HS-5 (cell line): ENCODE results near the gene OR4B1.
"Not testable (repeated sequence)": the region's sequence is repeated elsewhere in the genome, so short reads cannot be mapped to it uniquely, and the experiment has no call there.

Experiments
- DNase-seq: peaks from one replicate; pipeline ENCODE4 v3.0.0-alpha.2; 2012; ENCODE audit warnings: low read depth

Gene OR4B1, protein sequence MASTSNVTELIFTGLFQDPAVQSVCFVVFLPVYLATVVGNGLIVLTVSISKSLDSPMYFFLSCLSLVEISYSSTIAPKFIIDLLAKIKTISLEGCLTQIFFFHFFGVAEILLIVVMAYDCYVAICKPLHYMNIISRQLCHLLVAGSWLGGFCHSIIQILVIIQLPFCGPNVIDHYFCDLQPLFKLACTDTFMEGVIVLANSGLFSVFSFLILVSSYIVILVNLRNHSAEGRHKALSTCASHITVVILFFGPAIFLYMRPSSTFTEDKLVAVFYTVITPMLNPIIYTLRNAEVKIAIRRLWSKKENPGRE

DNA sequence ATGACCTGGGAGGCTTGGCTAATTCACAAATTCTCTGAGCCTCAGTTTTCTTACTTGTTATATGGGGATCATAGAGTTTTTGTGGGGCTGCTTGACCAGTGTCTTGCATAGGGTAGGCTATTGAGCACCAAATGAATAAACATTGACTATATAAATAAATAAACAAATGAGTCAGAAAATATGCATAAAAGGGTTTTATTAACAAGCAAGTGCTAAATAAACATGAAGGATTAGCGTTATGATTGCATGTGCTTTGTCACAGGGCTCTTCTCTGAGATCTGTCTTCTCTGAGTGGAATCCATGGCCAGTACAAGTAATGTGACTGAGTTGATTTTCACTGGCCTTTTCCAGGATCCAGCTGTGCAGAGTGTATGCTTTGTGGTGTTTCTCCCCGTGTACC, at the start of gene OR4B1:
OR4B1 (plus strand) TSS at position 301 of the 400 bp plus-strand sequence; CDS start at position 301, 0 bp downstream.
- DNase-seq, result no peak

DNA sequence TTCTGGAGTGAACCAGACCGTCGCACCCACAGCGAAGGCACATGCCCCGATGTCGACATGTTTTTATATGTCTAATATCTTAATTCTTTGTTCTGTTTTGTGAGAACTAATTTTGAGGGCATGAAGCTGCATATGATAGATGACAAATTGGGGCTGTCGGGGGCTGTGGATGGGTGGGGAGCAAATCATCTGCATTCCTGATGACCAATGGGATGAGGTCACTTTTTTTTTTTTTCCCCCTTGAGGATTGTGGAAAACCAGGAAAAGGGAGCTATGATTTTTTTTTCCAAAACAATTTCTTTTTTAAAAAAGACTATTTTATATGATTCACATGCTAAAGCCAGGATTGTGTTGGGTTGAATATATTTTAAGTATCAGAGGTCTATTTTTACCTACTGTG, 49.2 kb upstream of the OR4B1 start:
- no peak for DNase-seq

DNA sequence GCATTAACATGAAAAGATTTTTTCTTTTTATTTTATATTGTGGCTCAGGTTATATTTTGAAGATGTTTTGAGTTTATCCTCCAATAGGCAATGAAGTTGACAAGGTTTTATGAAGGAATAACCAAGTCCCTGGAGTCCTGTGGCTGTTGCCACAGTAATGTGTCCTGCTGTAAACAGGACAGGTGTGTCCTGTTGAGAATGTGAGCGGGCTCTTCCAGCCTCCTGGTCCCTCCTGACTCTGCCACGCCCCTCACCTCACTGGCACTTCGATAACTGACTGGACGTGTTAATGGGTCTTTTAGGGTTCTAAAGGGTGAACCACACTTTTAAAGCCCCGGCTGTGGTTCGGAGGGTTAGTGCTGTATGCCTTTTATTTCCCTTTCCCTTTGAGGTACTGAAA, 47.8 kb upstream of the OR4B1 start:
- no peak for DNase-seq

DNA sequence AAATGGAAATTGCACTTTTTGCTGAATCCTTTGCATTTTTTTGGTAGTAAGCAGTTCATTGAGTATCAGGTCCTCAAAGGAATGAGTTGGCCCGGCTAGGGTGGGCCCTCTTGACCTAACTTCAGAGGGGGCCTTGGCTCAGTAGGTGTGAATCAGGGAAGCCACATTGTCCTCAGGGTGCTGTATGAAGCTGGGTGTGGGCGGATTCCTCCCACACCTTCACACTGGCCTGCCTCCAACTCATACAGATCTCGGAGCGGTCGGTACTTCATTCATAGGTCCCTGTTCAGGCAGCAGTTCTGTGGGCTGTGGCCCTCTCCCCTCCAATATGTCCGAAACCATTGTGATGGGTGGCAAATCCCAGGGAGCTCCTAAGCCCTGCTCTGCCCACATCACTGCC, 47.4 kb upstream of the OR4B1 start:
- no peak for DNase-seq

DNA sequence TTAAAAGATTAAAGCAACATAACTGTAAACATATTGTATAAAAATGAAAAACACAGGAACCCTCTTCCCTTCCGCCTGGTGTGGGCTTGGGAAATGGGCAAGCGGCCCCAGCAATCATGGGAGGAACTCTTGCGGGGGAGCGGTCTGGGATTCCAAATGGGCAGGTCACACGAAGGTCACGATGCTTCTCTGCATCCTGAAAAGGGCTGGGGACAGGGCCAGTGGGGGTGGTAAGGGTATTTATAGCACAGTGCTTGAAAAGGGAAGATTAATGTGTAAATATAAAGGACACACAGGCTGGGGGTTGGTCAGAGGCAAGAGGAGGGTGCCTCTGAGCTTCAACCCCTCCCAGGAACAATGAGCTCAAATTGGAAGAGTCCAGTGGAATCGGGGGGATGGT, 46.9 kb upstream of the OR4B1 start:
- no peak for DNase-seq

DNA sequence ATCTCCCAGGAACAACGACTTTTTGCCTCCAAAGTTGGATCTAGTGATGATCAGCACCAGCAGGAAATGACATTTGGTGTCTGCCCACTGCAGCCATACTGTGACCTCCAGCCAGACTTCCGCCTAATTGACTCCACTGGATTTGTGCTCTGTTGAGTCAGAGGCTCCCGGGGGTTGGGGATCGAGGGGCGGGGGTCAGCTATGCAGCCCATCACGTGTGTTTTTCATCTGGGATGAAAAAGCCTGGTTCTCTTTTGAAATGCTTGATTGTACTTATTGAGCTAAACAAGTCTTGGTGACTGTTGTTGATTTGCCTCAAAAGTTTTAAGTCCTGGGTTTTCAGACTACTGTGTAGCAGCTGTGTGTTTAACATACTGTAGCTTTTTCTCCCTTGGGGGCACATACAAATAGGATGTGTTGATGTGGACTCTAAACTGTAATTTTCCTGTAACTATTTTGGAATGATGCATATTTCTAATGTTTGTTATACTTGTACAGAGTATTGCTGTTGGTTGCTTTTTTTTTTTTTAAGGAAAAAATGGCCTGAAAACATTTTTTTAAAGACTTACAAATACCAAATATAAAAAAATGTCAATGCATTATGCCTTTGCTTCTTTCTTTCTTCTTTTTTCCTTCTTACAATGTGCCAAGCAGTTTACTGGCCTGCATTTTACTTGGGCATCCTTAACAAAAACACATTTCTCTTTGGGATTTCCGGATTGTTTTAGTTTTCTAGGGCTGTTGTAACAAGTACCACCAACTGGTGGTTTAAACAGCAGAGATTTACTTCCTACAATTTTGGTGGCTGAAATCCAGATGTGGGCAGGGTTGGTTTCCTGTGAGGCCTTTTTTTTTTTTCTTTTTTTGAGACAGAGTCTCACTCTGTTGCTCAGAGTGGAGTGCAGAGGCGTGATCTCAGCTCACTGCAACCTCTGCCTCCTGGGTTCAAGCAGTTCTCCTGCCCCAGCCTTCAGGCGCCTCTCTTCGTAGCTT, 46.1 kb upstream of the OR4B1 start:
- DNase-seq, result no peak

DNA sequence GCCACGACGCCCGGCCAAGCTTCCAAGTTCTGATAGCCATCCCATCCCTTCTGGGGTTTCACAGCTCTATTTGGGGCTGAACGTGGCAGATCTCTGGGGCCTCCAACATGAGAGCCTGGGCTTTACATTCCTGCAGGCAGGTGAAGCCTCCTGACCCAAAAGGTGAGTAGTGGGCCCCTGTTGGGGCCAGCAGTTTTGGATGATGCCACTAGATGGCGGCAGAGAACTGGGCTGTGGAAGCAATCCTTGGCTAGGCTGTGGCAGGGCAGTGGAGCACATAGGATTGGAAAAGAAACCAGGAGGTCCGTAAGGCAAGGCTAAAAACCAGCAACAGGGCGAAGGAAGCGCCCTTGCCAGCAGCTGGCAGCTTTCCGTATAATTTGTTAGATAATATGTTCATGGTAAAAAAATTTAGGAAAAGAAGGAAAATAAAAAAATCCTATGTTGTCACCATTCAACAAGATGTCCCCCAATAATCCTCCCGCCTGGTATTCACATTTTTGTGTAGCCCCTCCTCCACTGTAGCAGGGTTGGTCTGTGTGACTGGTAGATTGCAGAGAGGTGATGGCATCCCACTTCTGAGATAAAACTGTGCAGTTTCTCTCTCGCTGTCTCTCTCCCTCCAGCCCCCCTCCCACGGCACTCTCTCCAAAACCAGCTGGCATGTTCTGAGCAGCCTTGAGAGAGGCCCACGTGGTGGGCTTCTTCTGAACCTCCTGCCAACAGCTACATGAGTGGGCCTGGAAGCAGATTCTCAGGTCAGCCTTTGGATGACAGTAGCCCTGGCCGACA, 43.6 kb upstream of the OR4B1 start:
- no peak for DNase-seq

DNA sequence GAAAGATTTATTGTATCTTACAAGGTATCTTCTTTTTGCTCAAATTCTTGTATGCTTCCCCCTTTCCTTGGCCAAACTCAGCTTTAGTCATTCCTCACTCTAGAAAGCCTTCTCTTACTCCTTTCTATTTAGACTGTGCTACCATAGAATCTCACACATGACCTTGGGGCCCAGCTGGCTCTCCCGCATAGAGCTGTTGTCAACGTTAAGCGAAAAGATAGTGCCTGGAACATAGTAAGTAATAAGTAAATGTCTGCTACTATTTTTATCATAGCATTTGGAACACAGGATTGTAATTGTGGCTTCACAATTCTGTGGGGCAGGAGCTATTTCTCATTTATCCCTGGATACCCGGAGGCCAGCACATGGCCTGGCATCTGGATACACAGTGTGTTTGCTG, 38.9 kb upstream of the OR4B1 start:
- no peak for DNase-seq

DNA sequence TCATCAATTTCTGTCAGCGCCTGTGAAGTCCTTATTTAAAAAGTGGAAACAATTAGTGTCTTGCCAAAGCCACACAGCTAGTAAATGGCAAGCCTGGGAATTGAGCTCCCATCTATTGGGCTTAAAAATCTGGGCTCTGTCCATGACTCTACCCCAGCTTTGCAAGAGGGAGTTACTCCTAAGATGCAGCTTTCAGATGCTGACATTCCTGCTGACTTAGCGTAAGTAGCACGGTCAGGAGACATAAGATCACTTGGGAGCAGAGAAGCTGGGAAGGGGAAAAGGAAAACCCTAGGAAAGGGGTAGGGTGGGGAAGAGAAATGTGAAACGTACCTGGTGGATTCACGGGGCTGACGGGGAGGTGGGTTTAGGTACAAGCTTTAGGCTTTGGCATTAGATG, 36.0 kb upstream of the OR4B1 start:
- no peak for DNase-seq

DNA sequence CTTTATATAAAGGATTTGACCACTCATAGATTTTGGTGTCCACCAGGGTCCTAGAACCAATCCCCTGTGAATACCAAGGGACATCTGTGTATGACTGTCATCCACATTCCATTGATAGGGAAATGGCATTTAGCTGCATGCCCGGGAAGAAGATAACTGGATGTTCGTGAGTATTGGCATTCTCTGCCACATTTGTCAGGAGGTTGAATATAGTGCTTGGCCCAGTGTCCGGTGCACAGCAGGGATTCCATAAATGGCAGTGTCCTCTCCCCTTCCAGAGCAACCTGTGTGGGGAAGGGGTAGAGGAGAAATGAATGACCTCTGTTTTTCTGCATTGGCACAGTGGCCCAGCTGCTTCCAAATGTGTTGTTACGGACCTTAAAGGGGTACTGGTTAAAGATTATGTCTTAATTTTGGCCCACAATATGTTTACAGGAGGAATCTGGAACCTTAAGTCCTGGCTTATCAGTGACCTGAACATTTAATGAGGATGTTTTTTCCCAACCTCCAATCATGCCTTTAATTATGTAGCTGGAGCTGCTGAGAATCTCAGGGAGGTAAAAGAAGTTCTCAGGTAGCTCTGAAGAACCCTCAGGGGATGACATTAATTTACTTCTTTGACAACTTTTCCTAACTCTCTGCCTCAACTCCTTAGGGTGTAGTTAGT, 33.6 kb upstream of the OR4B1 start:
- DNase-seq, result no peak

DNA sequence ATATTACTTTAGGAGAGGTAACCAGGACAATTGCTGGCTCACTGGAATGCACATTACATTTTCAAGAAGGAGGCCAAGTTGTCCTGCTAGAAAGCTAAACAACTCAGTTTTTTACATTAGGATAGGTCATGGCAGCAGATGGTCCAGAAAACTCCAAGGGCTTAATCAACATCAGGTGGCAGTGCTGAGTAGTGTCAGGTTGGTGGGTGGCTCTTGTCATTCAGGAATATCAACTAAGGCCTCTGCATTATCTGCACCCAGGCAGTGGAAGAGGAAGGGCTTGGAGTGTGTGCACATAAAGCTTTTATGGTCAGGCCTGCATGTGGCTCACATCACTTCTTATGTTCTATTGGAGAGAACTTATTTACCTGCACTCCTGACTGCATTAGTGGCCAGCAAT, 32.2 kb upstream of the OR4B1 start:
- DNase-seq, result no peak

DNA sequence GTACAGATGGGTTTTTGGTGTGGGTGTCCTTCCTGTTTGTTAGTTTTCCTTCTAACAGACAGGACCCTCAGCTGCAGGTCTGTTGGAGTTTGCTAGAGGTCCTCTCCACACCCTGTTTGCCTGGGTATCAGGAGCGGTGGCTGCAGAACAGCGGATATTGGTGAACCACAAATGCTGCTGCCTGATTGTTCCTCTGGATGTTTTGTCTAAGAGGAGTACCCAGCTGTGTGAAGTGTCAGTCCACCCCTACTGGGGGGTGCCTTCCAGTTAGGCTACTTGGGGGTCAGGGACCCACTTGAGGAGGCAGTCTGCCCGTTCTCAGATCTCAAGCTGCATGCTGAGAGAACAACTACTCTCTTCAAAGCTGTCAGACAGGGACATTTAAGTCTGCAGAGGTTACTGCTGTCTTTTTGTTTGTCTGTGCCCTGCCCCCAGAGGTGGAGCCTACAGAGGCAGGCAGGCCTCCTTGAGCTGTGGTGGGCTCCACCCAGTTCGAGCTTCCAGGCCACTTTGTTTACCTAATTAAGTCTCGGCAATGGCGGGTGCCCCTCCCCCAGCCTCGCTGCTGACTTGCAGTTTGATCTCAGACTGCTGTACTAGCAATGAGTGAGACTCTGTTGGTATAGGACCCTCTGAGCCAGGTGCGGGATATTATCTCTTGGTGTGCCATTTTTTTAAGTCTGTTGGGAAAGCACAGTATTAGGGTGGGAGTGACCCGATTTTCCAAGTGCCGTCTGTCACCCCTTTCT, 25.5 kb upstream of the OR4B1 start:
- DNase-seq, result not testable (repeated sequence)

DNA sequence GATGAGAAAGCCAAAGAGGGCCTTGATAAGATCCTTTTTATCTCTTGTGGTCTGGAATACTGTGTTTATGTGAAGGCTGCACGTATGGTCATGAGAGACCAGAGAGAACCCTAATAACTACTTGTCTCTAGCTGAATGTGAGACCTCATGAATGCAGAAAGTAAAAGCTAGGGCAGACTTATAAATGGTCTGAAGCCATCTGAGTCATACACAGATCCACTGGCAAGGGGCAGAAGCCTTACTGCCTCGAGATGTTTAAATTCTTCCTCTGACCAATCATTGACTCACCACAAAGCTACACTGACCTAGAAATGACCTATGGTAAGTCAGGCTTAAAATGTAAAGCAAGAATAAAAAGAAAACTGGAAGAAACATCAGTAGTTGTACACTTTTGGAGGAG, 22.7 kb upstream of the OR4B1 start:
- DNase-seq, result no peak

DNA sequence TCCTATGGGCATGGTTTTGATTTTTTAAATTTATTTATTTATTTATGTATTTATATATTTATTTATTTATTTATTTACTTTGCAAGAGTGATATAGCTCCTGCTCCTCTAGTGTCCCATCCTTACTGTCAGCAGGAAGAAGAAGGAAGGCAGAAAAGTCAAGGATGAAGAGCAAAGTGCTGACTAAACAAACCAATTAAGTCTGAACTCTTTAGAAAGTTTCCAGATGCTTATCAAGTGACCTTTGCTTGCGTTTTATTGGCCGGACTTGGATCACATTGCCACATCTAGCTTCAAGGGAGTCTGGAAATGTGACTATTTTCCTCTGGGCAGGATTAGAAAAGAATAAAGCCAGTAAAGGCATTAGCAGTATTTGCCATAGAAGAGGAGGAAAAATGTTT, 8.7 kb upstream of the OR4B1 start:
- DNase-seq, result no peak

DNA sequence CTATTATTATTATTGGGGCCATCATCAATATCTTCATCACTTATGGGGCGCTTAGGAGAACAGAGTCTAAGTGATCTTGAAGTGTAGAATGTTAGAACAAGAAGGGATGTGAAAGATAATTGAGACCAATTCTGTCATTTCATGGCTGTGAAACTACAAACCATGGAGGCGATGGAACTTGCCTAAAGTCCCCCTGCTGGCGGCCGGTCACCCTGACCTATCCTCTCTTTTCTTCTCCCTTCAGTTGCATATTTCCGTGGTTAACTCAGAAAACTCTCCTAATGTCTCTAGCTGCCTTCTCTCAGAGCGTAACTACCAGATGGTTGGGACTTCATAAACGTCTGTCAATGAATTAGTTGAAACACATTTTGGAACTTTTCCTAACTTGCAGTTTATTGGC, 6.6 kb upstream of the OR4B1 start:
- DNase-seq, result no peak

DNA sequence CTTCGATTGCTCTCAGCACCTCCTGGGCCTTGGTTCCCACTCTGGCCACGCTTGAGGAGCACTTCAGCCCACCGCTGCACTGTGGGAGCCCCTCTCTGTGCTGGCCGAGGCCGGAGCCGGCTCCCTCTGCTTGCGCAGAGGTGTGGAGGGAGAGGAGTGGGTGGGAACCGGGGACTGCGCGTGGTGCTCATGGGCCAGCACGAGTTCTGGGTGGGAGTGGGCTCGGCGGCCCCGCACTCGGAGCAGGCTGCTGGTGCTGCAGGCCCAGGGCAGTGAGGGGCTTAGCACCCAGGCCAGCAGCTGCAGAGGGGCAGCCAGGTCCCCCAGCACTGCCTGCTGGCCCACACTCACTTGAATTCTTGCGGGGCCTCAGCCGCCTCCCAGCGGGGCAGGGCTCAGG, 12.2 kb downstream of the OR4B1 start:
- no peak for DNase-seq

DNA sequence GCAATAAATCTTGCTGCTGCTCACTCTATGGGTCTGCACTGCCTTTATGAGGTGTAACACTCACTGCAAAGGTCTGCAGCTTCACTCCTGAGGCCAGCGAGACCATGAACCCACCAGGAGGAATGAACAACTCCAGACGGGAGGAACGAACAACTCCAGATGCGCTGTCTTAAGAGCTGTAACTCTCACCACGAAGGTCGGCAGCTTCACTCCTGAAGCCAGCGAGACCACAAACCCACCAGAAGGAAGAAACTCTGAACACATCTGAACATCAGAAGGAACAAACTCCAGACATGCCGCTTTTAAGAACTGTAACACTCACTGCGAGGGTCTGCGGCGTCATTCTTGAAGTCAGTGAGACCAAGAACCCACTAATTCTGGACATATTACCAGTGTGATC, 13.4 kb downstream of the OR4B1 start:
- DNase-seq, result not testable (repeated sequence)

DNA sequence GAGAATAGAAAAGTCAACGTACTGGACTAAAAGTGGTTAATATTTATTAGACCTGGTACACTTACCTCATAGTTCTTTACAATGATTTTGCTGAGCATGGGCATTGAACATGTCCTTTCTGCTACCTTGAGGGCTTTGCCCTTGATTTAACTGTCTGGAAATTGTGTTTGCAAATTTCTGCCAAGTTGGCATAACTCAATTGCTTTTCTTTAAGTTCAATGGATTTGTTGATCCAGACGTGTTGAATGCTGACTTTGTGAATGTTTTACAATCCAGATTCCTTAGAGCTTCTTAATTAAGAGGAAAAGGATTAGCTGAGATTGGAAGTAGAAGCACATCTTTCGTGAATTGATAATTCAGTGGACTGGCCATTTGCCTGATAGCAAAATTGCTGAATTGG, 21.1 kb downstream of the OR4B1 start:
- DNase-seq, result no peak

DNA sequence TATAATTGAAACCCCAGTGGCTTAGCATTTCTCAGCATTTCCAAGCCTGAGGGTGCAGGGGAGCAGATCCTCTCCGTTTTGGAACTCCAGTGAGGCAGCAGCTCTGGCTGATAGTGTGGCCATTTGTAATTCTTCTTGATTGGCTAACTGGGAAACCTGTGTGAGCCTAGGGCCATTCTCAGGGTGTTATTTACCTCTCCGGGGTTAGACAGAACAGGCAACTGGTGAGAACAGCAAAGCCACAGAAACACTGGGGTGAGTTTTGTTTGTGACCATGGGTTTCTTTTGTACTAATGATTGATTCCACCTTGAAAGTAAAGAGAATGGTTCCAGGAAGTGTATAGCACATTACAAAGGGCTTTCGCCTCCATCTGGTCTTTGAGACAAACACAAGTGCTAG, 25.9 kb downstream of the OR4B1 start:
- DNase-seq, result no peak

DNA sequence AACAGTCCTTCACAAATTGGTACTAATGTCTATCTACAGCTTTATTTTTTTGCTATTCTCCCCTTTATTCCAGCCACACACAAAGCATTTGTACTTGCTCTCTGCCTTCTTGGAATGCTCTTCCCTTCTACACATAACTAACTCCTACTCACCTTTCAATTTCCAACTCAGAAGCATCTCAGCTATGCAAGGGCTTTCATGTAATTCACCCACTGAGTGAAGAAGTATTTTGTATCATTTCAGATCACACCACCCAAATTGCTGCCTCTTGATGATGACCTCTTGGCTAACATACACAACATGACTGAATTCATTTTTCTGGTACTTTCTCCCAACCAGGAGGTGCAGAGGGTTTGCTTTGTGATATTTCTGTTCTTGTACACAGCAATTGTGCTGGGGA, 28.2 kb downstream of the OR4B1 start, which contains the start of gene OR4X2:
OR4X2 (plus strand) TSS at position 301 of the 400 bp plus-strand sequence; CDS start at position 301, 0 bp downstream.
- DNase-seq, result no peak

DNA sequence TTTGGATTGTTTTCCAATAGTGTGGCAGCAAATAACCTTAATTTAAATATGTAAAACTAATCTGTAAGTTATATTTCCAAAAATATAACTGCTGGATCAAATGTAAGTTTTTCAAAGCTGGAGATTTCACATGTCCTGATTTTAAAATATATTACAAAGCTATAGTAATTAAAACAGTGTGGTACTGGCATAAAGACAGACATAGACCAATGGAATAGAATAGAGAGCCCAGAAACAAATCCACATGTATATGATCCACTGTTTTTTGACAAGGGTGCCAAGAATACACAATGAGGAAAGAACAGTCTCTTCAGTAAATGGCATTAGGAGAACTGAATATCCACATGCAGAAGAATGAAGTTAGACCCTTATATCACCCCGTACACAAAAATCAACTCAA, 32.3 kb downstream of the OR4B1 start:
- DNase-seq, result no peak
